MV-4-11 (cell line): ENCODE results near the gene GDI1.

Source experiments
- DNase-seq: peaks from one replicate; lab custom pipeline; 2025; lab: John Stamatoyannopoulos, UW

The GDI1 gene

GRCh38 chrX:154437971-154438893 lies 1.3 kb downstream of the GDI1 start:
- no peak for DNase-seq

DNA sequence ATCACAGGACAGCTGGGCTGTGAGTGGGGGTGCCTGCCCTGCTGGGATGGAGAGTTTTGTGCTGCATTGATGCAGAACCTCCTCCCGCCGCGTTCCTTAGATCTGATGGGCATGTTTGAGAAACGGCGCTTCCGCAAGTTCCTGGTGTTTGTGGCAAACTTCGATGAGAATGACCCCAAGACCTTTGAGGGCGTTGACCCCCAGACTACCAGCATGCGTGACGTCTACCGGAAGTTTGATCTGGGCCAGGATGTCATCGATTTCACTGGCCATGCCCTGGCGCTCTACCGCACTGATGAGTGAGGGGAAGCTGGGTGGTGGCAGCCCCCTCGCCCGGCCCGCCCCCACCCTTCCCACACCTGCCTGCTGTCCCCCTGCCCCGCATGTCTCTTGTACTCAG lies 2.9 kb downstream of the GDI1 start:
- DNase-seq = no peak

- no peak for DNase-seq
Measured at GRCh38 chrX:154440623-154441357, 3.8 kb downstream of the GDI1 start.

DNA sequence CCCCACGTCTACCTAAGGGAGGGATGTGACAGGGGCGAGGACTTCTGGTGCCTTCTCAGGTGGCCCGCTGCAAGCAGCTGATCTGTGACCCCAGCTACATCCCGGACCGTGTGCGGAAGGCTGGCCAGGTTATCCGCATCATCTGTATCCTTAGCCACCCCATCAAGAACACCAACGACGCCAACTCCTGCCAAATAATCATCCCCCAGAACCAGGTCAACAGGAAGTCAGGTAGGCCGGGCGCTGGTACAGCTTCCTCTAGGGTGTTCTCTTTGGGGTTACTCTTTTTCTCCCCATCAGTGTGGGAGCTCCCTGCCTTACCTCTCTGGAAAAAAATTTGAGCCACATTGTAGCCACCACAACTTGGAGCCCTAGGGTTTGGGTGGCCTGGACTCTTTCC lies 4.6 kb downstream of the GDI1 start:
- no peak for DNase-seq

GRCh38 chrX:154441984-154442707 lies 5.2 kb downstream of the GDI1 start:
- DNase-seq = no peak

GRCh38 chrX:154443479-154443910 lies 6.5 kb downstream of the GDI1 start:
- no peak for DNase-seq

DNA sequence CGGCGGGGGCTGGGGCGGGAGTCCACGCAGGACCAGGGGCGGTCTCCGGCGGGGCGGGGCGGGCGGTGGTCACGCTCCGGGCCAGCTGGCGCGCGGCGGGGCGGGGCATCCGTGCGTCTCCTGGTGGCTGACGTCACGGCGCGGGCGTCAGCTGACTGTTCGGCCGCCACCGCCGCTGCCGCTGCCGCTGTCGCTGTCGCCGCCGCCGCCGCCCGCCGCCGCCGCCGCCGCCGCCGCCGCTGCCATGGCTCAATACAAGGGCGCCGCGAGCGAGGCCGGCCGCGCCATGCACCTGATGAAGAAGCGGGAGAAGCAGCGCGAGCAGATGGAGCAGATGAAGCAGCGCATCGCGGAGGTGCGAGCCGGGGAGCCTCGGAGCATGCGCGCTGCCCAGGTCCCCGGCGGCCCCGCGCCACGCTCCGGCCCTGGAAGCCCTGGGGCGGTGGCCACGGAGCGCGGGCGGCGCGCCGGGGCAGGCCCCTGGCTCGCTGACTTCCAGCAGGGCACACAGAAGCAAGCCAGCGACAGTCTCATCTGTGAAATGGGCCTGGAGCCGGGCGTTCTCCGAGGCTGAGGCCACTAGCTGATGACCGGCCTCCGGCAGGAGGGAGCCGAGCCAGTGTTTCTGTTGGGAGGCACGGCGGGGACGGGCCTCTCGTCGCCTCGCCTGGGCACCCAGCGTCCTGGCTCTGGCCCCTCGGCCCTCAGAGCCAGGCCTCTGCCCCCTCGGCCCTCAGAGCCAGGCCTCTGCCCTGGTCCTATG lies 7.2 kb downstream of the GDI1 start, which contains the start of gene FAM50A:
TSS of gene FAM50A (plus strand) at position 150 of the 763 bp plus-strand sequence. CDS start at position 245, 95 bp downstream.
- DNase-seq = peak; percentile 36

GRCh38 chrX:154444755-154445246 lies 7.8 kb downstream of the GDI1 start:
- no peak for DNase-seq

- no peak for DNase-seq
Measured at GRCh38 chrX:154445776-154446175, 8.8 kb downstream of the GDI1 start.

DNA sequence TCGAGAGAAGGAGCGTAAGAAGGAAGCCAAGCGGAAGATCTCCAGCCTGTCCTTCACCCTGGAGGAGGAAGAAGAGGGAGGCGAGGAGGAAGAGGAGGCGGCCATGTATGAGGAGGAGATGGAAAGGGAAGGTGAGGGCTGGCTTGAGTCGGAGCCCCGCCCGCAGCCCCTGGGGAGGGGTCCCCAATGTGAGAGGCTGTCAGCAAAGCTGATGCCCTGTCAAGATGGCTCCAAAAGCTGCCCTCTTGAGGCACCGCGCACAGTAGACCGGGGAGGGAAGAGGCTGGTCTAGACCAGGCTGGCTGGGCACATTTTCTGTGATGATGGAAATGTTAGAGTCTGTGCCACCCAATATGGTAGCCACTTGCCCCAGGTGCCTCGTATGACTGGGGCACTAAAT lies 9.5 kb downstream of the GDI1 start:
- DNase-seq = no peak

- no peak for DNase-seq
Measured at GRCh38 chrX:154448484-154448883, 11.5 kb downstream of the GDI1 start.

DNA sequence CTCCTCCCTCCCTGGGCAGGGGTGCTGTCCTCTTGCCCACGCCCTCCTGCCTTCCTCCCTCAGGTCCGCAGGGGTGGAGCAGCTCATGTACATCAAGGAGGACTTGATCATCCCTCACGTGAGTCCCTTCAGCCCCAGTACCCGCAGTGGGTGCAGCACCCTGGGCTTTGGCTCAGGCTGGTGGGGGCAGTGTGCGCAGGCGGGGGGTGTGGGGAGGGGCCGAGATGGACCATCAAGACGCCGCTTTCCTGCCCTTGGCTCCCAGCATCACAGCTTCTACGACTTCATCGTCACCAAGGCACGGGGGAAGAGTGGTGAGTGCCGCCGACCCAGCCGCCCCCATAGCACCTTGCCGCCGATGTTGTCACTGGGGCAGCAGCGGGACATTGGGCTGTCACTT lies 12.7 kb downstream of the GDI1 start:
- no peak for DNase-seq

- DNase-seq = no peak
Measured at GRCh38 chrX:154450312-154450711, 13.4 kb downstream of the GDI1 start.

GRCh38 chrX:154452823-154453222 lies 15.9 kb downstream of the GDI1 start:
- no peak for DNase-seq

DNA sequence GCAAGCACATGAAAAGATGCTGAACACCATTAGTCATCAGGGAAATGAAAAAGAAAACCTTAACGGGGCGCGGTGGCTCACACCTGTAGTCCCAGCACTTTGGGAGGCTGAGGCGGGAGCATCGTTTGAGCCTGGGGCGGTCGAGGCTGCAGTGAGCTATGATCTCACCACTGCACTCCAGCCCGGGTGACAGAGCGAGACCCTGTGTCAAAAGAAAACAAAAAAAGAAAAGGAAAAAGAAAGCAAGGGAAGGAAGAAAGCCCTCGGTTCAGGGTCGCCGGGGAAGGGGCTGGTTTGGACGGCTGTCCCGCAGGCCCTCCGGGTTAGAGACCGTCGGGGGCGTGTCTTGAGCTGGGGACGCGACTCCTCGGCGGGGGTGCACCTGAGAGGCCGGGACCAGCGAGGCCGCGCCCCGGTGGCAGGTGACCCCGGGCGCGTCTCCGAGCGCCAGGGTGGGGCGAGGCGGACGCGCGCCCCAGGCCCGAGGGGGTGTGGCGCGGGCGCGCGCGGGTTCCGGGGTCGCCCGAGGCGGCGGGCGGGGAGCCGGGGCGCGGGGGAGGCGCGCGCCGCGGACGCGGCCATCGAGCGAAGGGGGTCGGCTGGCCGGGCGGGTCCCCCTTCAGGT lies 20.6 kb downstream of the GDI1 start:
- DNase-seq = no peak

DNA sequence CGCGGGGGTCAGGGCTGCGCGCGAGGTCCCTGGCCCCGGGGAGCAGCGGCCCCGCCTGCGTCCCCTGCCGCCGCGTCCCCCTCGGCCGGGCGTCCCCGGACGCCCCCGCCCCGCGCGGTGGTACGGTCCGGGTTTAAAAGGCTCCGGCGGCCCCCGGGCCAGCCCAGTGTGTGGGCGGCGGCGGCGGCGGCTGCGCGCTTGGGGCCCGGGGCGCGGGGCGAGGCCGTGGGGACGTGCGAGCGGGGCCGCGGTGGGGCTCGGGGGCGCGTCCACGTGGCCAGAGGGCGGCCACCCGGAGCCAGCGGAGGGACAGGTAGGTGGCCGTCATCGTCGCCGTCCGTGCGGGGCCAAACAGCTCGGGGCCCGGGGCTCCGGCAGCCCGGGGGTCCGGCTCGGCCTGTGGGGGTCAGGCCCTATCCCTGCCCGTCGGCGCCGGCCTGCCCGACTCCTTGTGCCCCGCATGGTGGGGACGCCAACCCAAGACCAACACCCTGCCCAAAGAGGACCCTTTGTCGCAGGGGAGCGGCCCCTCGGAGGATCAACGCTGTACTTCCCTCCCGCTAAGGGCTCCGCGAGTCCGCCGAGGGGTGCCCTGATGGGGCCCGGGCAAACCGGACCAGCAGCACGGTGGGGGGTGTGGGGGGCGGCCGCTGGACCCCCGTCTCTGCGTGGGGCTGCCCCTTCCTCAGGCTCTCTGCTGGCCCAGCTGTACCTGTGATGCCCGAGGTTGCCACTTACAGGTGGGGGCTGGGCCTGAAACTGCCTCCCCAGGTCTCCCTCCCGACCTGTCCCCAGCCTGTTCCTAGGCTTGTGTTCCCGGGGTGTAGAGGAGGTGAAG lies 21.4 kb downstream of the GDI1 start, which contains the start of gene PLXNA3:
TSS of gene PLXNA3 (plus strand) at position 166 of the 838 bp plus-strand sequence. CDS start 1,903 bp downstream, outside the sequence.
- no peak for DNase-seq

GRCh38 chrX:154458954-154459778 lies 22.2 kb downstream of the GDI1 start:
- no peak for DNase-seq

- DNase-seq = no peak
Measured at GRCh38 chrX:154459832-154460231, 22.9 kb downstream of the GDI1 start.

GRCh38 chrX:154460326-154460725 lies 23.4 kb downstream of the GDI1 start:
- no peak for DNase-seq
